ENCODE results near the gene ATG16L1.

GRCh38 chr2:233303252-233303651 lies 51.8 kb downstream of the ATG16L1 start:
- TF ChIP-seq TCF7L2 (IDR thresholded peaks at IDR 0.05; ENCODE audit: low read depth, low read length) (no peak), CTCF (IDR thresholded peaks at IDR 0.05) (no peak)
